ENCODE results near the gene DOC2B.

DOC2B gene

DNA sequence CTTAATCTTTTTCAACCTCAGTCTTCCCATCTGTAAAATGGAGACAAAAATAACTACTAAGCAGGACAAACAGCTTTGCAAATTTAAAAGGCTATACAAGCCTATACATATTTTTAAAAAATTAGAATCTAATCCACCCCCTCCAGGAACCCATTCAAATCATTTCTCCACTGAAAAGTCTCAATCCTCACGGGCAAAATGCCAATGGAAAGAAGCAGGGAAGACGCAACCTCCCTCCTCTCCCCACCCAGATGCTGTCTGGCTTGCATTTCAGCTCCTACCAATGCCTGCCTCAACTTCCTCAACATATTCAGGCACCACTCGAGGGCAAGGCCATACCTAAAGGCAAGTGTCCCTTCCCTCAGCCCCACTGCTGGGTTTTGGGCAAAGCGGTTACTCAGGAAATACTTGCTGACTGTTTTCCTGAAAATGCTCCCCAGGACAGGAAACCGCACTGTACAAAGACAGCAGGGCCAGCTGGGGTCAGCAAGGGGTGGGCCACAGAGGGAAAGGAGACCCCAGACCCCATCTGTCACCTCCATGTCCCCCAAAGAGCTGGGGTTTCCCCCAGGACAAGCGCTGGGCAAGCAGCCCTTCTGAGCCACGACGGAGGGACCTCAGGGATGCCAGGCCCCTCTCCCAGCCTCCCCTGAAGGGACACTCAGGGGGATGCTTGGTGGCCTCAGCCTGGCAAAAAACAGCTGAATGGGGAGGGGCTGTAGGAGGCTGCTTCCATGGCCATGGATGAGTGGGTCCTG lies 47.7 kb upstream of the DOC2B start:
- POLR2A ChIA-PET: no interaction called here
- TF ChIP-seq BCL11B (tag by site-specific recombination; IDR thresholded peaks at IDR 0.05; ENCODE audit: low read depth) (no peak), ZNF555 (tag by site-specific recombination; conservative IDR thresholded peaks at IDR 0.05) (no peak)
- Histone ChIP-seq H3K27ac (ENCODE audit: extremely low read depth, low read depth, low read length) (no peak overlapping the region), H3K9me3 (ENCODE audit: control insufficient read depth, insufficient read depth, low read depth, low read length) (no peaks in the 10 kb centered on the region), H3K4me1 (ENCODE audit: control insufficient read depth, insufficient read depth, low read length) (no peaks in the 10 kb centered on the region), H3K4me3 (ENCODE audit: low read depth, low read length) (no peak overlapping the region), H3K36me3 (ENCODE audit: control insufficient read depth in 2 of 2, insufficient read depth in 1 of 2, low read length in 2 of 2) (no peaks in the 10 kb centered on the region)
- CTCF ChIA-PET: no interaction called here

DNA sequence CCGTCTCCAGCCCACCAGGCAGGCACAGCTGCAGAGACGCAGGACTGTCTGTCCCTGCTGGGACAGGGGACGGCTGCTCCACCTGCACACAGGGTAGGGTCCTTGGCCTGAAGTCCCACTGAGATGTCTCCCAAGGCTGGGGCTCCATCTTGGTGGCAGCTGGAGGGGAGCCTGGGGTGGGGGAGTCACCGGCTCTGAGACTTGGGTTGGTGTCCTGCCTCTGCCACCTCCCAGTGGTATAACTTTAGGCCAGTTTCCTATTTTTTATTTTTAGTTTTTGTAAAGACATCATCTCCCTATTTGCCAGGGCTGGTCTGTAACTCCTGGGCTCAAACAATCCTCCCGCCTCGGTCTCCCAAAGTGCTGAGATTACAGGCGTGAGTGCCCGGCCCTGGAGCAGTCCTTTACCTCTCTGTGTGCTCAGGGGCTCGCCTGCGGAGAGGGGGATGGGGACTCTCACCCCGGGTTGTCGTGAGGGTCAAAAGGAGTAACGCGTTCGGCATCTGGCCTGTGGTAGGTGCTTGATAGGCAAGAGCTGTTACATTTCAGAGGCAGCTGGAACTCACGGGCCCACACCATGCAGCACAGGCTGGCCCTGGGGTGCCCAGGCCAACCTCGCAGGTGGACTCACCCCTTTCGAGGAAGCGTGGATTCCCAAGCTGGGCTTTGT lies 46.6 kb upstream of the DOC2B start:
- POLR2A ChIA-PET: no interaction called here
- H3K9me3 ChIP-seq (ENCODE audit: control insufficient read depth, insufficient read depth, low read depth, low read length): no peaks in the 10 kb centered on the region
- TF ChIP-seq IKZF3 (tag by site-specific recombination; IDR thresholded peaks at IDR 0.05): no peak
- TF ChIP-seq ZNF23 (tag by site-specific recombination; IDR thresholded peaks at IDR 0.05; ENCODE audit: borderline replicate concordance): no peak
- TF ChIP-seq ZNF311 (tag by site-specific recombination; IDR thresholded peaks at IDR 0.05; ENCODE audit: borderline replicate concordance): no peak
- no peak for TF ChIP-seq ZNF391 (tag by site-specific recombination; IDR thresholded peaks at IDR 0.05; ENCODE audit: borderline replicate concordance, low read depth)
- no peak for TF ChIP-seq ZNF112 (tag by site-specific recombination; IDR thresholded peaks at IDR 0.05)
- TF ChIP-seq ZNF175 (tag by site-specific recombination; IDR thresholded peaks at IDR 0.05): no peak
- TF ChIP-seq, protein P1, sequence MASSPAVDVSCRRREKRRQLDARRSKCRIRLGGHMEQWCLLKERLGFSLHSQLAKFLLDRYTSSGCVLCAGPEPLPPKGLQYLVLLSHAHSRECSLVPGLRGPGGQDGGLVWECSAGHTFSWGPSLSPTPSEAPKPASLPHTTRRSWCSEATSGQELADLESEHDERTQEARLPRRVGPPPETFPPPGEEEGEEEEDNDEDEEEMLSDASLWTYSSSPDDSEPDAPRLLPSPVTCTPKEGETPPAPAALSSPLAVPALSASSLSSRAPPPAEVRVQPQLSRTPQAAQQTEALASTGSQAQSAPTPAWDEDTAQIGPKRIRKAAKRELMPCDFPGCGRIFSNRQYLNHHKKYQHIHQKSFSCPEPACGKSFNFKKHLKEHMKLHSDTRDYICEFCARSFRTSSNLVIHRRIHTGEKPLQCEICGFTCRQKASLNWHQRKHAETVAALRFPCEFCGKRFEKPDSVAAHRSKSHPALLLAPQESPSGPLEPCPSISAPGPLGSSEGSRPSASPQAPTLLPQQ (tag by site-specific recombination; IDR thresholded peaks at IDR 0.05): no peak
- no peak for TF ChIP-seq MYNN (tag by site-specific recombination; IDR thresholded peaks at IDR 0.05; ENCODE audit: borderline replicate concordance)
- no peak for TF ChIP-seq ZNF555 (tag by site-specific recombination; conservative IDR thresholded peaks at IDR 0.05)
- no peak for TF ChIP-seq ZNF416 (tag by site-specific recombination; IDR thresholded peaks at IDR 0.05)
- no peak for TF ChIP-seq YY1 (tag by site-specific recombination; IDR thresholded peaks at IDR 0.05)
- TF ChIP-seq ZNF658 (tag by site-specific recombination; IDR thresholded peaks at IDR 0.05): no peak
- H3K4me3 ChIP-seq (ENCODE audit: low read depth, low read length): no peak overlapping the region
- CTCF ChIA-PET: no interaction called here
- H3K27ac ChIP-seq (ENCODE audit: extremely low read depth, low read depth, low read length): no peak overlapping the region
- no peaks in the 10 kb centered on the region for H3K36me3 ChIP-seq (ENCODE audit: control insufficient read depth in 2 of 2, insufficient read depth in 1 of 2, low read length in 2 of 2)
- no peaks in the 10 kb centered on the region for H3K4me1 ChIP-seq (ENCODE audit: control insufficient read depth, insufficient read depth, low read length)

DNA sequence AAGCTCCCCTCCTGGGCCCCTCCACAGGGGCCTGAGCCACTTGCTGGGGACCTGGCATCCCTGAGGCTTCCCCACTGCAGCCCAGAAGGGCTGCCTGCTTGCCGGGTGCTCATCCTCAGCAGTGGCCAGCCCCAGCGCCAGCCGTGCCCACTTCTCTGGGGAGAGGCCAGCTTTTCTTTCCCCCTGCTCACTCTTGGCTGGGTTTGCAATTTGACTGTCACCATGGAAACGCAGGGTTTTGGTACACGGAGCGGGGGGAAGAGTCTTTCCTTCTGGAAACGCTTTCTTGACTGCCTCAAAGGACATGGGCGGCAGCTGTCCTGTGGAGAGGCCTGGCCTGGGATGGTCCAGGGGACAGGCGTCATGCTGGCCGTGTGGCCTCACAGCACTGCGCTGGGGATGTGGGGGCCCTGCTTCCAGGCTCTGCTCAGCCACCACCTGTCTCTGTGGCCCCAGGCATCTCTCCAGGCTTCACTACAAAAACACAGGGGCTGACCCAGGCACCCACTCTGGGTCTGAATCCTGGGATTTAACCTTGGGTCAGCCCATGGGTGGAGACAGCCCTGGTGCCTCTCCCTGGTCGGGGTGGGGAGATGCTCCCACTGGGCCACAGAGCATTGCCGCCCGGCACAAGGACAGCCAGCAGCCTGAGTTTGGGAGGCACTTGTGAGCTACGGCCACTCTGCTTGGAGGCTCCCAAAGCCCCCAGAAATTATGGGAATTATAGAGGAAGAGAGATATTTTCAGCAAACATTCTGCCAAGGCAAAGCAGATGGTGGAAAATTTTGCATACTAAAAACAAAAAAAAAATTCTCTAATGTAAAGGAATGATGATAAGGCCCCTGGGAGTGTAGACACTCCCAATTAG lies 45.9 kb upstream of the DOC2B start:
- CTCF ChIA-PET: no interaction called here
- no peaks in the 10 kb centered on the region for H3K4me1 ChIP-seq (ENCODE audit: control insufficient read depth, insufficient read depth, low read length)

More for the DNA sequence above, 45.9 kb upstream of the DOC2B start:
- H3K9me3 ChIP-seq (ENCODE audit: control insufficient read depth, insufficient read depth, low read depth, low read length): no peaks in the 10 kb centered on the region
- no peak overlapping the region for H3K27ac ChIP-seq (ENCODE audit: extremely low read depth, low read depth, low read length)
- H3K4me3 ChIP-seq (ENCODE audit: low read depth, low read length): no peak overlapping the region
- no peaks in the 10 kb centered on the region for H3K36me3 ChIP-seq (ENCODE audit: control insufficient read depth in 2 of 2, insufficient read depth in 1 of 2, low read length in 2 of 2)
- TF ChIP-seq ZIC2 (tag by site-specific recombination; IDR thresholded peaks at IDR 0.05): peak; percentile 26; the same call in 1 of the 2 replicates
- TF ChIP-seq ZNF585B (tag by site-specific recombination; IDR thresholded peaks at IDR 0.05): no peak
- POLR2A ChIA-PET: no interaction called here

All from HEK293 (cell line).